ENCODE results near the gene LARP1.
A peak's percentile ranks its signal among the peaks of the same experiment; 100 is the strongest.
"Not testable (repeated sequence)": the region's sequence is repeated elsewhere in the genome, so short reads cannot be mapped to it uniquely, and the experiment has no call there.

Gene LARP1

GRCh38 chr5:154816891-154817492, 61.8 kb downstream of the LARP1 start:
- no peak for DNase-seq
- intact Hi-C loops (cut with DNase I) = no loop called here

GRCh38 chr5:154817815-154818214, 62.6 kb downstream of the LARP1 start:
- no peak for DNase-seq
- intact Hi-C loops (cut with DNase I) = no loop called here

- intact Hi-C loops (cut with DNase I) = no loop called here
Observed at GRCh38 chr5:154818471-154819116, 63.4 kb downstream of the LARP1 start.

GRCh38 chr5:154819546-154819945, 64.4 kb downstream of the LARP1 start:
- intact Hi-C loops (cut with DNase I) = no loop called here
- DNase-seq = no peak

More at GRCh38 chr5:154818471-154819116, 63.4 kb downstream of the LARP1 start:
- DNase-seq = no peak

GRCh38 chr5:154820383-154820782, 65.2 kb downstream of the LARP1 start:
- peak in 5 of 10 donors; percentile 20 to 86 (median 32) for DNase-seq

GRCh38 chr5:154822896-154823295, 67.7 kb downstream of the LARP1 start:
- intact Hi-C loops (cut with DNase I); DNase-seq: not testable (repeated sequence)

More at GRCh38 chr5:154820383-154820782, 65.2 kb downstream of the LARP1 start:
- intact Hi-C loops (cut with DNase I) = no loop called here

GRCh38 chr5:154823605-154824004, 68.4 kb downstream of the LARP1 start:
- DNase-seq = no peak
- intact Hi-C loops (cut with DNase I) = no loop called here

GRCh38 chr5:154824070-154824469, 68.9 kb downstream of the LARP1 start:
- no peak for DNase-seq
- intact Hi-C loops (cut with DNase I) = no loop called here

GRCh38 chr5:154829181-154829588, 74.0 kb downstream of the LARP1 start:
- no peak for DNase-seq
- intact Hi-C loops (cut with DNase I) = no loop called here

GRCh38 chr5:154829589-154830218, 74.5 kb downstream of the LARP1 start:
- peak in 1 of 10 donors; percentile 72 for DNase-seq

GRCh38 chr5:154830219-154830595, 75.0 kb downstream of the LARP1 start:
- no peak for DNase-seq
- intact Hi-C loops (cut with DNase I) = no loop called here

More at GRCh38 chr5:154829589-154830218, 74.5 kb downstream of the LARP1 start:
- intact Hi-C loops (cut with DNase I) = no loop called here

- no peak for DNase-seq
- intact Hi-C loops (cut with DNase I) = no loop called here
Observed at GRCh38 chr5:154830596-154830995, 75.4 kb downstream of the LARP1 start.

- no peak for DNase-seq
Observed at GRCh38 chr5:154831451-154831850, 76.3 kb downstream of the LARP1 start.

GRCh38 chr5:154832804-154833203, 77.6 kb downstream of the LARP1 start:
- intact Hi-C loops (cut with DNase I); DNase-seq: not testable (repeated sequence)

More at GRCh38 chr5:154831451-154831850, 76.3 kb downstream of the LARP1 start:
- intact Hi-C loops (cut with DNase I) = no loop called here

GRCh38 chr5:154834053-154834452, 78.9 kb downstream of the LARP1 start:
- intact Hi-C loops (cut with DNase I) = no loop called here
- DNase-seq = no peak

- DNase-seq; intact Hi-C loops (cut with DNase I): not testable (repeated sequence)
Observed at GRCh38 chr5:154835701-154836052, 80.5 kb downstream of the LARP1 start.

- DNase-seq = no peak
- intact Hi-C loops (cut with DNase I) = no loop called here
Observed at GRCh38 chr5:154836225-154836624, 81.0 kb downstream of the LARP1 start.

GRCh38 chr5:154837009-154837901, 82.1 kb downstream of the LARP1 start:
- no peak for DNase-seq
- intact Hi-C loops (cut with DNase I) = no loop called here

GRCh38 chr5:154840435-154841272, 85.5 kb downstream of the LARP1 start:
- intact Hi-C loops (cut with DNase I) = no loop called here
- DNase-seq = no peak

GRCh38 chr5:154841273-154841661, 86.1 kb downstream of the LARP1 start:
- intact Hi-C loops (cut with DNase I) = no loop called here
- no peak for DNase-seq
